Astrocyte of the cerebellum (primary cell): ENCODE measurements around the gene CERT1.
A peak's percentile ranks its signal among the peaks of the same experiment; 100 is the strongest.

Experiments used
- DNase-seq: peaks from one replicate; pipeline ENCODE4 v3.0.0-alpha.2; 2011; ENCODE audit warnings: low read depth
- H3K4me3 ChIP-seq: 2 replicates; pipeline ENCODE4 v1.5.1; 2011; ENCODE audit warnings: mild to moderate bottlenecking, low read depth, low read length, moderate library complexity
- in situ Hi-C: cut with HindIII; loops from 2 replicates; pipeline ENCODE4 v1.10.0; 2017; ENCODE audit warnings: low sequenced_read_pairs
- TF ChIP-seq, protein P1 (sequence below): IDR thresholded peaks from 2 replicates; pipeline ENCODE4 v1.5.1; 2012; ENCODE audit warnings: low read length, low read depth, moderate library complexity, mild to moderate bottlenecking; ENCODE audit errors: missing control alignments

Gene CERT1

DNA sequence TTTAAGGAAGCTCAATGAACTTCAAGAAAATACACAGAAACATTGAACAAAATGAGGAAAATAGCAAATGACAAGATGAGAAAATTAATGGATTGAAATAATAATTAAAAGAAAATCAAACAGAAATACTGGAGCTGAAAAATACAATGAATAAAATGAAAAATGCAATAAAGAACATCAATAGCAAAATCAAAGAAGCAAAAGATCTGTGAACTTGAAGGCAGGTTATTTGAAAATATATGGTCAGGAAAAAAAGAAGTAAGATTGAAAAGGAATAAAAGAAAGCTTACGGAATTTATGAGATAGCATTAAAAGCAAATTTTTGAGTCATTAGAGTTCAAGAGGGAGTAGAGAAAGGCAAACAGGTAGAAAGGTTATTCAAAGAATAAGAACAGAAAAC lies 42.4 kb downstream of the CERT1 start:
- TF ChIP-seq, protein P1, sequence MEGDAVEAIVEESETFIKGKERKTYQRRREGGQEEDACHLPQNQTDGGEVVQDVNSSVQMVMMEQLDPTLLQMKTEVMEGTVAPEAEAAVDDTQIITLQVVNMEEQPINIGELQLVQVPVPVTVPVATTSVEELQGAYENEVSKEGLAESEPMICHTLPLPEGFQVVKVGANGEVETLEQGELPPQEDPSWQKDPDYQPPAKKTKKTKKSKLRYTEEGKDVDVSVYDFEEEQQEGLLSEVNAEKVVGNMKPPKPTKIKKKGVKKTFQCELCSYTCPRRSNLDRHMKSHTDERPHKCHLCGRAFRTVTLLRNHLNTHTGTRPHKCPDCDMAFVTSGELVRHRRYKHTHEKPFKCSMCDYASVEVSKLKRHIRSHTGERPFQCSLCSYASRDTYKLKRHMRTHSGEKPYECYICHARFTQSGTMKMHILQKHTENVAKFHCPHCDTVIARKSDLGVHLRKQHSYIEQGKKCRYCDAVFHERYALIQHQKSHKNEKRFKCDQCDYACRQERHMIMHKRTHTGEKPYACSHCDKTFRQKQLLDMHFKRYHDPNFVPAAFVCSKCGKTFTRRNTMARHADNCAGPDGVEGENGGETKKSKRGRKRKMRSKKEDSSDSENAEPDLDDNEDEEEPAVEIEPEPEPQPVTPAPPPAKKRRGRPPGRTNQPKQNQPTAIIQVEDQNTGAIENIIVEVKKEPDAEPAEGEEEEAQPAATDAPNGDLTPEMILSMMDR, result no peak
- DNase-seq, result no peak
- in situ Hi-C loops, result no loop called here
- H3K4me3 ChIP-seq, result no peak overlapping the region

- in situ Hi-C loops, result no loop called here
- H3K4me3 ChIP-seq, result no peak overlapping the region
- TF ChIP-seq, protein P1, result no peak
- DNase-seq, result no peak
Observed at GRCh38 chr5:75468593-75468992, 42.8 kb downstream of the CERT1 start.

DNA sequence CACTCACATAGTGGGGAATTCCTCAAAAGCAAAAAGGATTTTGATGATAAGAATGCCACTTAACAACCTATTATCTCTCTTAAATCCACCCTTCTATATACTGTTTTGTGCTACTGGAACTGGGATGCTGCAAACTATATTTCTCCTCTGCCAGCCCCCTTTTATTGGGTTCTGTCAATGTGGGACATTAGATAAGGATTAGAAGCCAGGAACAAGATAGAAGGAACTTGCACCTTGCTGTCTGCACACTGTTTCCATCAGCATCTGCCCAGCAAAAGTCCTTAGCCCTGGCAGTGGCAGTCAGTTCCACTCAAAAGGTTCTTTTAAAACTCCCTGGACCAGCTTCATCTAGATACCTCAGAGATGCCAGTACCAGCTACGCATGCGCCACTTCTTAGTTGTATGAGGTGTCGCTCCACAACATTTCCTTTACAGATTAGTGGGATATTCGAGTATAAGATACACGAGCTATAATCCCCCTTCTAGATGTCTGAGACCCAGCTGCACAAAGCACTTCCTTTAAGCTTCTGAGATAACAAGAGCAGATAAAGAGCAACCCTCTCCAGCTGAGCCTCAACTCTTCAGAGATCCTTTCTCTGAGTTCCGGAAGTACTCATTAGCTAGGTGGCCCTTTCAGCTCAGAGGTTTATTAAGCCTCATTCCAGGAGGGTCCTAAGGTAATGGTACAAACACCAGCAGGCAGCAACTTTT lies 45.3 kb downstream of the CERT1 start:
- no peak for DNase-seq
- TF ChIP-seq, protein P1, result no peak
- in situ Hi-C loops, result no loop called here
- H3K4me3 ChIP-seq, result no peak overlapping the region

GRCh38 chr5:75465480-75465879 lies 45.9 kb downstream of the CERT1 start:
- TF ChIP-seq, protein P1, result no peak
- DNase-seq, result peak; percentile 90
- in situ Hi-C loops, result no loop called here
- no peak overlapping the region for H3K4me3 ChIP-seq

DNA sequence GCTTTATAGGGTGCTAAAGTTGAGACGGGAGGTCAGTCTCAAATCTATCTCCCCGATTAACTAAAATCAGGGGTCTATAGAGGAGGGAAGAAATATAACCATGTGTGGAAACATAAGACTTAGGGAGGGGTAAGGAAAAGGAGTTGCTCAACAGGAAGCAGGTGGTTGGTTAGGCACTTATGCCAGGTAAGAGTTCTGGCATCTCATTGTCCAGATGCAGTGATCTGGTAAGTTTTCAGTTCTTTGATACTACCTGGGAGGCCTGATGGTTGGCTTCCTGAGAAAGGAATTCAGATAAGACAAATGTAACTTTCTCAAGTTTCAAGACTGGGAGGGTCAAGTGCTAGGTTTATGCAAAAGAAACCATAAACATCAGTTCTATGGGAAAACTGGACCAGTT lies 47.7 kb downstream of the CERT1 start:
- TF ChIP-seq, protein P1, result no peak
- in situ Hi-C loops, result no loop called here
- no peak for DNase-seq
- no peak overlapping the region for H3K4me3 ChIP-seq

DNA sequence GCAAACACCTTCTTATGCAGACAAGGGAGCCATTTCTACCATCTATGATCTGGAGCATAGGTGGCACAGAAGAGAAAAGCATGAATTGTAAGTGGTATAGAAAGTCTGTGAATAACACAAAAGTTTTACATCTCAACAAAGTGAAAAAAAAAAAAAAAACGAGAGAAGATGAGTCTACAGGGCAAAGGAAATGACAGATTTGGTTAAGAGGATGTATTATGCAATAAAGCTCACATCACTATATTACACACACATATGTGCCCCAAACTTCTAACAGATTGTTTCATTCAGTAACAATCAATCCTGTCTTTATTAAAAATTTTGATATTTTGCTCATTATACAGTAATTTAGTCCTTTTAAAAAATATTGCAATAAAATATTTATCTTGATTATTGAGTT lies 49.8 kb downstream of the CERT1 start:
- no peak for DNase-seq
- no peak overlapping the region for H3K4me3 ChIP-seq
- TF ChIP-seq, protein P1, result no peak
- in situ Hi-C loops, result no loop called here
